ENCODE data around the gene CPPED1. TPM values are rescaled to one million over a fixed set of nuclear protein-coding genes. Genes with fewer than 3 reads are reported as not detected.

The CPPED1 gene
- total and polyA plus RNA-seq, 10 of the 15 experiments (the other 5 are each of a cell fraction or from before 2014, with no cell fraction given) = 7.1 to 39.0 (median 16.0) TPM

- H2AFZ ChIP-seq (ENCODE audit: control insufficient read depth, low read depth, low read length) = no peak overlapping the region
- BruUV-seq (replicated peaks) = no TSS peak
- no peaks in the 10 kb centered on the region for H3K4me1 ChIP-seq (ENCODE audit: control insufficient read depth, insufficient read depth, low read length)
- H3K4me2 ChIP-seq (ENCODE audit: control insufficient read depth, insufficient read depth) = no peak overlapping the region
- no peak for DNase-seq (ENCODE audit: low read depth, low spot score)
- H3K27me3 ChIP-seq (replicated peaks in 1 of 2; ENCODE audit: control insufficient read depth in 2 of 2, insufficient read depth in 2 of 2, low read length in 1 of 2) = no peaks in the 10 kb centered on the region
- WGBS (ENCODE audit: insufficient coverage, insufficient replicate concordance, low lambda C conversion rate, missing lambda C conversion rate) = 89% methylated on average over 8 of the region's 8 CpGs
- ChIA-PET SMC1A (ENCODE audit: uncharacterized antibody, unreplicated experiment) (no interaction called here), RAD21 (ENCODE audit: unreplicated experiment) (no interaction called here), POLR2A (no interaction called here), CTCF (no interaction called here)
- H4K20me1 ChIP-seq (ENCODE audit: control insufficient read depth, insufficient read depth) = no peaks in the 10 kb centered on the region
- TF ChIP-seq RAD21 (IDR thresholded peaks at IDR 0.05; ENCODE audit: insufficient read depth, low read depth, low read length) (no peak), KDM1A (IDR thresholded peaks at IDR 0.05; ENCODE audit: borderline replicate concordance) (no peak), SIN3A (IDR thresholded peaks at IDR 0.05; ENCODE audit: low read depth, low read length) (no peak), NR2F1 (conservative IDR thresholded peaks at IDR 0.05) (no peak), KLF5 (IDR thresholded peaks at IDR 0.05; ENCODE audit: partially characterized antibody) (no peak), POLR2AphosphoS2 (IDR thresholded peaks at IDR 0.05; ENCODE audit: low read depth, low read length) (no peak), ESRRA (IDR thresholded peaks at IDR 0.05; ENCODE audit: low read length) (no peak), E2F8 (IDR thresholded peaks at IDR 0.05; ENCODE audit: low read depth, partially characterized antibody) (no peak), ZNF687 (IDR thresholded peaks at IDR 0.05) (no peak), ZNF274 (IDR thresholded peaks at IDR 0.05; ENCODE audit: insufficient read depth, insufficient read length) (no peak), PAX8 (IDR thresholded peaks at IDR 0.05) (no peak), SREBF2 (IDR thresholded peaks at IDR 0.05; ENCODE audit: low read length) (no peak), NFIC (IDR thresholded peaks at IDR 0.05; ENCODE audit: low read depth, low read length) (no peak), SIX5 (IDR thresholded peaks at IDR 0.05; ENCODE audit: low read depth, low read length, severe bottlenecking) (no peak), JUNB (IDR thresholded peaks at IDR 0.05) (no peak), SMAD1 (IDR thresholded peaks at IDR 0.05; ENCODE audit: low read depth, partially characterized antibody) (no peak), ZBED1 (IDR thresholded peaks at IDR 0.05; ENCODE audit: borderline replicate concordance) (no peak), SUZ12 (IDR thresholded peaks at IDR 0.05; ENCODE audit: unreplicated experiment) (no peak), ZNF622 (IDR thresholded peaks at IDR 0.05) (no peak), RAD51 (IDR thresholded peaks at IDR 0.05) (no peak)
- no peak for FAIRE-seq
- no peaks in the 10 kb centered on the region for H3K36me3 ChIP-seq (ENCODE audit: control insufficient read depth in 2 of 2, insufficient read depth in 2 of 2, low read length in 1 of 2)
- in situ Hi-C loops (cut with MboI) = no loop called here
- no peaks in the 10 kb centered on the region; the same call in 1 of the 3 replicates for H3K9me3 ChIP-seq (replicated peaks; ENCODE audit: control insufficient read depth, insufficient read depth, low read length)
- no peak overlapping the region for H3K27ac ChIP-seq (ENCODE audit: control insufficient read depth, insufficient read depth)
- no peak overlapping the region for H3K4me3 ChIP-seq
- intact Hi-C loops (cut with micrococcal nuclease; ENCODE audit: unreplicated experiment) = no loop called here
- H3K9ac ChIP-seq (ENCODE audit: control insufficient read depth, insufficient read depth, low read length) = no peak overlapping the region
- H3K79me2 ChIP-seq (ENCODE audit: control insufficient read depth, insufficient read depth, low read length) = no peaks in the 10 kb centered on the region
- no peak for ATAC-seq
These were observed 130.7 kb downstream of the CPPED1 start for GRCh38 chr16:12672986-12673385.
